ENCODE measurements around the gene SNX25.

Gene SNX25

DNA sequence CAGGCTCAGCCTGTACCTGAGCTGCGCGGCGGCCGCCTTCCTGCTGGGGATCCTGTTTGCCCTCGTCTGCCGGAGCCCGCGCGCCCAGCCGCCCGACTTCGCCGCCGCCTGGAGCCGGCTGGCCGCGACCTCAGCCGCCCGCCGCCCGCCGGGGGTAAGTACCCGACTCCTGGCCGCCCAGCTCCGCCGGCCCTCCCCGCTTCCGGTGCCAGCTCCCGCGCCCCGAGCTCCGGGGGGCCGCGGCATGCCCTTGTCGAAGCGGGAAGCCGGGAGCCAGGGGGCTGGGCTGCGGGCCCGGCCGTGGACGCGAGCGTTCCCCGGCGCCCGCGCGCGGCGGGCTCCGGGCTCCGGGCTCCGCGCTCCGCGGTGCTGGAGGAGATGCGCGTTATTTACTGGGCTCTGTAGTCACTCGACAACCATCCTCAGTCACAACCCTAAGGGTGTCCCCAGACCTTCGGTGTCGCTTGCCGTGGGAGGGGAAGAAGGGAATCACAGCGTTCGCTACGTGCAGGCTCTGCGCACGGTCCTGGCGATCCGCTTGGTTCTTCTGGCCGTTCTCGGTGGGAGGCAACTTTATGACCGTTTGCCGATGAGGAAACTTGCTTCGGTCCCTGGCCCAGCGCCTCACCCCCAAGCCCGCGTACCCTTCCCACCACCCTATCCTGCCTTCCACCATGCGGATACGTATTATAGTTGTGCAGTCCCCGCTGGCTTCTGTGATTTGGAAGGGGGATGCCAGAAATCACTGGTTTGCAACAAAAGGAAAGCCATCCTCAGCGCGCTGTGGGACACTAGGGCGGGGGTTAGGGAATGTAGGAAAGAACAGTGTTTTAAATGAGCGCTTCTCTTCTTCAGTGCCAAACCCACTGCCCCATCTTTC is 944 bp downstream of the SNX25 start:
- TF ChIP-seq REST (IDR thresholded peaks at IDR 0.05; ENCODE audit: insufficient read depth in 1 of 2, low read depth in 2 of 2, low read length in 2 of 2) (no peak), TAF1 (IDR thresholded peaks at IDR 0.05; ENCODE audit: borderline replicate concordance, insufficient read depth, low read length) (no peak), SIN3A (IDR thresholded peaks at IDR 0.05; ENCODE audit: borderline replicate concordance, insufficient read depth, low read length) (peak; percentile 35; the same call in 1 of the 2 replicates), POLR2AphosphoS5 (IDR thresholded peaks at IDR 0.05; ENCODE audit: low read depth, low read length) (no peak)

GRCh38 chr4:185211035-185211434 is 1.6 kb downstream of the SNX25 start:
- TF ChIP-seq REST (IDR thresholded peaks at IDR 0.05; ENCODE audit: insufficient read depth in 1 of 2, low read depth in 2 of 2, low read length in 2 of 2) (no peak), FOXP2 (optimal IDR thresholded peaks at IDR 0.05; ENCODE audit: borderline replicate concordance, extremely low read depth, extremely low read length, insufficient read depth) (no peak), TAF1 (IDR thresholded peaks at IDR 0.05; ENCODE audit: borderline replicate concordance, insufficient read depth, low read length) (no peak), SIN3A (IDR thresholded peaks at IDR 0.05; ENCODE audit: borderline replicate concordance, insufficient read depth, low read length) (no peak), POLR2AphosphoS5 (IDR thresholded peaks at IDR 0.05; ENCODE audit: low read depth, low read length) (no peak)

DNA sequence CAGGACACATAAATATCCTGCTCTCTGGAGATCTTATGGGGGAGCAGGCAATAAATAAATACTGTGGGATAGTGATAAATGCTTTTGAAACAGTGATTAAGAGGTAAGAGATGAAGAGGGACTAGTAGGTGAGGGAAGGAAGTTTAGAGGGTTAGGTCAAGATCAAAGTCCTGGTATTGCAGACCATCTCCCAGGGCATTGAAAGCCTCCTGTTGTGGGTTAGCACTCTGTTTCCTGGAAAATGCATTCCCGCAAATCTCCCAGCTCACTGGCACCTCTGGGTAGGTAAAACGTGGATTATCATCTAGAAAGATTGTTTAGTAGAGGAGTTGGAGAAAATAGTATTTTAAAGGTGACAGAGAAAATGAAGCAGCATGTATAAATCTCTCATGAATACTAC is 2.2 kb downstream of the SNX25 start:
- TF ChIP-seq FOXP2 (optimal IDR thresholded peaks at IDR 0.05; ENCODE audit: borderline replicate concordance, extremely low read depth, extremely low read length, insufficient read depth): no peak
- TF ChIP-seq REST (IDR thresholded peaks at IDR 0.05; ENCODE audit: insufficient read depth in 1 of 2, low read depth in 2 of 2, low read length in 2 of 2): no peak
- TF ChIP-seq TAF1 (IDR thresholded peaks at IDR 0.05; ENCODE audit: borderline replicate concordance, insufficient read depth, low read length): no peak
- no peak for TF ChIP-seq SIN3A (IDR thresholded peaks at IDR 0.05; ENCODE audit: borderline replicate concordance, insufficient read depth, low read length)
- no peak for TF ChIP-seq POLR2AphosphoS5 (IDR thresholded peaks at IDR 0.05; ENCODE audit: low read depth, low read length)

- TF ChIP-seq REST (IDR thresholded peaks at IDR 0.05; ENCODE audit: insufficient read depth in 1 of 2, low read depth in 2 of 2, low read length in 2 of 2): no peak
- no peak for TF ChIP-seq POLR2AphosphoS5 (IDR thresholded peaks at IDR 0.05; ENCODE audit: low read depth, low read length)
- no peak for TF ChIP-seq FOXP2 (optimal IDR thresholded peaks at IDR 0.05; ENCODE audit: borderline replicate concordance, extremely low read depth, extremely low read length, insufficient read depth)
- no peak for TF ChIP-seq SIN3A (IDR thresholded peaks at IDR 0.05; ENCODE audit: borderline replicate concordance, insufficient read depth, low read length)
- no peak for TF ChIP-seq TAF1 (IDR thresholded peaks at IDR 0.05; ENCODE audit: borderline replicate concordance, insufficient read depth, low read length)
These were observed 3.2 kb downstream of the SNX25 start for GRCh38 chr4:185212581-185212980.
